Ishikawa (cell line): ENCODE results near the gene GCC2.

Source experiments
- CEBPB ChIP-seq: IDR thresholded peaks from 2 replicates; pipeline ENCODE4 v1.6.1; 2012
- REST ChIP-seq: IDR thresholded peaks from 2 replicates; pipeline ENCODE4 v1.6.1; 2012; ENCODE audit warnings: low read depth, mild to moderate bottlenecking
- TAF1 ChIP-seq: IDR thresholded peaks from 2 replicates; pipeline ENCODE4 v1.6.1; 2012; ENCODE audit warnings: low read depth, mild to moderate bottlenecking

GRCh38 chr2:108538000-108538625, 89.1 kb downstream of the GCC2 start:
- TF ChIP-seq REST (no peak), TAF1 (no peak), CEBPB (no peak)
